H1 (cell line): Measurements from ENCODE around the gene MRPS26. TPM values are rescaled to one million over a fixed set of nuclear protein-coding genes. Genes with fewer than 3 reads are reported as not detected.

Source experiments
- CTCF ChIA-PET: fragments of 300-600 bp; sonication (Branson Sonifier 250); formaldehyde crosslinking; loops from one replicate; lab custom pipeline; 2021; ENCODE audit not compliant: partially characterized antibody; lab: Charles Lee
- POLR2A ChIA-PET: fragments of 300-600 bp; sonication (Branson Sonifier 250); formaldehyde crosslinking; loops from one replicate; lab custom pipeline; 2021; ENCODE audit warnings: inconsistent platforms; ENCODE audit not compliant: partially characterized antibody; lab: Charles Lee
- DNase-seq, 2 experiments: peaks; one replicate each; pipeline versions ENCODE4 v3.0.0 to v3.0.0-alpha.2; 2010 to 2022; ENCODE audit warnings: low spot score in 2 of 2, low read depth in 1 of 2, mixed read lengths in 1 of 2
- FAIRE-seq: peaks from 2 replicates; lab custom pipeline; 2011; peaks lifted over from hg19 to GRCh38; lab: Jason Lieb, UNC
- H2AFZ ChIP-seq: 2 replicates; pipeline ENCODE4 v1.8.1; 2012; ENCODE audit warnings: low read length, inconsistent platforms
- H2AK5ac ChIP-seq: 2 replicates; pipeline ENCODE4 v1.6.1; 2013; ENCODE audit warnings: low read depth, low read length
- H2BK120ac ChIP-seq: replicated peaks from 2 replicates; pipeline ENCODE3; 2013; ENCODE audit warnings: low read depth, low read length, inconsistent platforms
- H2BK12ac ChIP-seq: 2 replicates; pipeline ENCODE4 v1.6.1; 2013; ENCODE audit warnings: low read depth, low read length
- H2BK15ac ChIP-seq: 2 replicates; pipeline ENCODE4 v1.6.1; 2013; ENCODE audit warnings: low read length
- H2BK20ac ChIP-seq: 2 replicates; pipeline ENCODE4 v1.6.1; 2013; ENCODE audit warnings: low read length
- H2BK5ac ChIP-seq: 2 replicates; pipeline ENCODE4 v1.6.1; 2013; ENCODE audit warnings: low read depth, low read length
- H3K14ac ChIP-seq: 2 replicates; pipeline ENCODE4 v1.6.1; 2013; ENCODE audit warnings: inconsistent platforms; ENCODE audit not compliant: insufficient read length
- H3K18ac ChIP-seq: 2 replicates; pipeline ENCODE4 v1.6.1; 2013; ENCODE audit warnings: low read length; ENCODE audit errors: extremely low read depth
- H3K23ac ChIP-seq: 2 replicates; pipeline ENCODE4 v1.6.1; 2013; ENCODE audit warnings: inconsistent platforms; ENCODE audit not compliant: insufficient read length
- H3K23me2 ChIP-seq: 2 replicates; pipeline ENCODE4 v1.6.1; 2013; ENCODE audit warnings: low read depth, low read length
- H3K27ac ChIP-seq: 2 replicates; pipeline ENCODE4 v1.6.1; 2011; ENCODE audit warnings: low read depth, low read length, inconsistent platforms
- H3K27me3 ChIP-seq, 4 experiments: replicated peaks in 1 of 4; 1 replicate in 1 of 4; 2 replicates in 3 of 4; pipeline versions ENCODE4 v1.6.1 to v1.8.1; 2011 to 2013; ENCODE audit warnings: low read length in 3 of 4, mild to moderate bottlenecking in 3 of 4, inconsistent platforms in 2 of 4, mixed read lengths in 2 of 4, moderate library complexity in 1 of 4; ENCODE audit not compliant: control insufficient read depth in 3 of 4, insufficient read depth in 3 of 4; ENCODE audit errors: extremely low read depth in 1 of 4
- H3K36me3 ChIP-seq, 4 experiments: 2 replicates each; pipeline versions ENCODE4 v1.6.1 to v1.8.1; 2011 to 2013; ENCODE audit warnings: mild to moderate bottlenecking in 4 of 4, low read length in 3 of 4, moderate library complexity in 2 of 4, control low read depth in 1 of 4, inconsistent platforms in 1 of 4; ENCODE audit not compliant: insufficient read depth in 4 of 4, control insufficient read depth in 2 of 4
- H3K4ac ChIP-seq: replicated peaks from 2 replicates; pipeline ENCODE3; 2013; ENCODE audit warnings: low read length, low read depth, mixed read lengths, inconsistent platforms; ENCODE audit not compliant: insufficient read length
- H3K4me1 ChIP-seq, 4 experiments: replicated peaks in 1 of 4; 1 replicate in 1 of 4; 2 replicates in 3 of 4; pipeline versions ENCODE4 v1.6.1 to v1.8.1; 2011 to 2013; ENCODE audit warnings: low read length in 3 of 4, inconsistent platforms in 2 of 4, mixed read lengths in 1 of 4; ENCODE audit not compliant: insufficient read depth in 4 of 4, control insufficient read depth in 3 of 4
- H3K4me2 ChIP-seq, 2 experiments: 2 replicates each; pipeline versions ENCODE4 v1.6.1 to v1.8.1; 2011 to 2013; ENCODE audit warnings: low read depth in 2 of 2, low read length in 2 of 2, control low read depth in 1 of 2, inconsistent platforms in 1 of 2, mild to moderate bottlenecking in 1 of 2; ENCODE audit not compliant: insufficient read depth in 1 of 2
- H3K4me3 ChIP-seq, 4 experiments: fragments of 200-600, 300-600 bp in 1 of 4; sonication (generic), shearing (Covaris generic), sonication (Bioruptor Twin) in 1 of 4; 2 replicates each; pipeline versions ENCODE4 v1.5.1 to v1.8.1; 2011 to 2016; ENCODE audit warnings: low read length in 4 of 4, low read depth in 3 of 4, control low read depth in 2 of 4, inconsistent platforms in 2 of 4, mild to moderate bottlenecking in 2 of 4, mixed read lengths in 1 of 4, moderate library complexity in 1 of 4; ENCODE audit not compliant: insufficient read depth in 2 of 4; ENCODE audit errors: extremely low read depth in 1 of 4
- H3K56ac ChIP-seq: replicated peaks from 2 replicates; pipeline ENCODE3; 2013; ENCODE audit warnings: low read depth, mild to moderate bottlenecking, mixed read lengths, low read length, inconsistent platforms; ENCODE audit not compliant: insufficient read length
- H3K79me1 ChIP-seq: 2 replicates; pipeline ENCODE4 v1.6.1; 2013; ENCODE audit warnings: low read depth, low read length, control low read depth
- H3K79me2 ChIP-seq, 2 experiments: 2 replicates each; pipeline versions ENCODE4 v1.6.1 to v1.8.1; 2012 to 2013; ENCODE audit warnings: low read length in 2 of 2, mild to moderate bottlenecking in 2 of 2, inconsistent platforms in 1 of 2; ENCODE audit not compliant: insufficient read depth in 2 of 2, control insufficient read depth in 1 of 2
- H3K9ac ChIP-seq, 4 experiments: replicated peaks in 1 of 4; 1 replicate in 1 of 4; 2 replicates in 3 of 4; pipeline versions ENCODE4 v1.6.1 to v1.8.1; 2011 to 2013; ENCODE audit warnings: low read depth in 3 of 4, low read length in 3 of 4, control low read depth in 2 of 4, mild to moderate bottlenecking in 2 of 4, moderate library complexity in 2 of 4, inconsistent platforms in 1 of 4; ENCODE audit errors: extremely low read depth in 1 of 4
- H3K9me3 ChIP-seq, 2 experiments: 2 replicates each; pipeline versions ENCODE4 v1.6.1 to v1.8.1; 2012 to 2013; ENCODE audit warnings: mild to moderate bottlenecking in 2 of 2, moderate library complexity in 2 of 2, control low read depth in 1 of 2, inconsistent platforms in 1 of 2, low read depth in 1 of 2, low read length in 1 of 2, mixed read lengths in 1 of 2; ENCODE audit not compliant: insufficient read depth in 2 of 2
- H4K20me1 ChIP-seq, 2 experiments: replicated peaks in 1 of 2; 2 replicates each; pipeline versions ENCODE3 to v1.8.1; 2011 to 2013; ENCODE audit warnings: inconsistent platforms in 2 of 2, low read length in 2 of 2, mild to moderate bottlenecking in 1 of 2; ENCODE audit not compliant: insufficient read depth in 2 of 2, control insufficient read depth in 1 of 2
- H4K5ac ChIP-seq: 2 replicates; pipeline ENCODE4 v1.6.1; 2013; ENCODE audit warnings: low read length, low read depth, mixed read lengths, inconsistent platforms; ENCODE audit not compliant: insufficient read length
- H4K8ac ChIP-seq: 2 replicates; pipeline ENCODE4 v1.8.0; 2013; ENCODE audit warnings: mild to moderate bottlenecking, moderate library complexity, low read length, inconsistent platforms; ENCODE audit not compliant: insufficient read depth; ENCODE audit errors: extremely low read depth
- H4K91ac ChIP-seq: replicated peaks from 2 replicates; pipeline ENCODE3; 2013; ENCODE audit warnings: low read length, mixed read lengths, inconsistent platforms; ENCODE audit not compliant: insufficient read length
- BCL11A ChIP-seq, 2 experiments: IDR thresholded peaks; one replicate each; pipeline ENCODE4 v1.6.1; 2011; ENCODE audit warnings: low read depth in 2 of 2, low read length in 2 of 2, mild to moderate bottlenecking in 2 of 2
- CBX5 ChIP-seq: fragments of 300-800, 300-1000 bp; sonication (generic); IDR thresholded peaks from 2 replicates; pipeline ENCODE4 v1.7.1; 2016; ENCODE audit warnings: antibody characterized with exemption, low read length, low read depth
- POLR2A ChIP-seq, 2 experiments: IDR thresholded peaks; 1 replicate in 1 of 2; 2 replicates in 1 of 2; pipeline ENCODE4 v1.6.1; 2011; ENCODE audit warnings: low read depth in 2 of 2, low read length in 2 of 2, mild to moderate bottlenecking in 2 of 2; ENCODE audit errors: control extremely low read depth in 1 of 2
- POLR2AphosphoS5 ChIP-seq: IDR thresholded peaks from 2 replicates; pipeline ENCODE4 v1.6.1; 2011; ENCODE audit warnings: low read depth, low read length
- RBBP5 ChIP-seq: IDR thresholded peaks from 2 replicates; pipeline ENCODE4 v1.7.1; 2012; ENCODE audit warnings: low read depth, mild to moderate bottlenecking, inconsistent platforms, low read length, moderate library complexity, borderline replicate concordance
- ZNF274 ChIP-seq: IDR thresholded peaks from 2 replicates; pipeline ENCODE4 v1.7.0; 2012; ENCODE audit warnings: low read length, borderline replicate concordance; ENCODE audit errors: extremely low read depth
- WGBS, 2 experiments: shearing (Covaris generic) in 1 of 2; methylation state at CpG; one replicate each; pipeline versions ENCODE4 v1.1.6 to v1.1.7; 2013 to 2015; ENCODE audit warnings: low lambda C conversion rate in 2 of 2, mixed read lengths in 2 of 2, inconsistent platforms in 1 of 2, low coverage in 1 of 2, missing lambda C conversion rate in 1 of 2; ENCODE audit not compliant: insufficient replicate concordance in 2 of 2, insufficient coverage in 1 of 2, insufficient read length in 1 of 2; ENCODE audit errors: extremely low coverage in 1 of 2, missing lambda C conversion rate in 1 of 2; 5-methylcytosine and 5-hydroxymethylcytosine counted together
- polyA plus RNA-seq, 7 experiments: library from polyadenylated mRNA; depleted of rRNA in 3 of 7; stranded (reverse) in 5 of 7; unstranded in 2 of 7; fragments of >200 nt in 5 of 7; fragments of 200-250 nt in 2 of 7; gene quantifications; 1 replicate in 5 of 7; 2 replicates in 1 of 7; 4 replicates in 1 of 7; pipeline versions ENCODE4 v1.2.1 to v1.2.3, GENCODE V29; 2011 to 2013; ENCODE audit warnings: missing spikeins in 2 of 7, mixed read lengths in 2 of 7
- total RNA-seq: library from RNA; stranded (reverse); fragmentation: NEBNext Ultra II Directional; extraction: Animal tissue kit (Norgen Biotek cat#: 25700); gene quantifications from 2 replicates; pipeline ENCODE4 v1.2.1, GENCODE V29; 2021
- TF ChIP-seq, protein P1 (sequence below): IDR thresholded peaks from 2 replicates; pipeline ENCODE4 v1.6.1; 2011; ENCODE audit warnings: low read depth, mild to moderate bottlenecking, low read length; ENCODE audit not compliant: insufficient read depth

Gene MRPS26
- total and polyA plus RNA-seq, 2 of the 8 experiments (the other 6 are each of a cell fraction or from before 2014, with no cell fraction given): 83.6 to 103 TPM

DNA sequence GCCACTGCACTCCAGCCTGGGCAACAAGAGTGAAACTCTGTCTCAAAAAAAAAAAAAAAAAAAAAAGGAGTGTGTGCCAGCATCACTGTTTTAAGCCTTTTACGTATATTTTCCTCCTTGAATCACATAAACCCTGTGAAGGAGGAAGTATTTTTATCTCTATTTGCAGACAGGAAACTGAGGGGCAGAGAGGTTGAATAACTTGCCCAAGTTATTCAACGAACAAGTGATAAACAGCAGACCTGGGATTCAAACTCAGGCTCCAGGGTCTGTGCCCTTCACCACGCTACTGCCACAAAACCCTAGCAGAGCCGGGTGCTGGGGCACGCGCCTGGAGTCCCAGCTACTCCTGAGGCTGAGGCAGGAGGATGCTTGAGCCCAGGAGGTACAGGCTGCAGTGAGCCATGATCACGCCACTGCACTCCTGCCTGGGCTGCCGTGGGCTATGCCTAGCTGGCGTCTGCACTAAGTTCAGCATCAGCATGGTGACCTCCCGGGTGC lies 48.1 kb downstream of the MRPS26 start:
- Histone ChIP-seq H3K27me3 (peaks cover 2 to 21% (median 13%) of the 10 kb centered on the region in 4 experiments), H3K36me3 (no peaks in the 10 kb centered on the region), H2BK120ac (no peak overlapping the region), H3K4me3 (no peak overlapping the region), H3K14ac (no peak overlapping the region), H2BK5ac (no peak overlapping the region), H2AFZ (no peak overlapping the region), H3K9me3 (no peaks in the 10 kb centered on the region), H3K23me2 (no peaks in the 10 kb centered on the region; the same call in 1 of the 2 replicates), H3K56ac (no peak overlapping the region), H3K4me1 (peaks cover 0 to 6% (median 2%) of the 10 kb centered on the region in 4 experiments; a peak in 2 of 7 replicates), H4K8ac (peak overlapping the region; percentile 14; the same call in 1 of the 2 replicates), H4K91ac (no peak overlapping the region), H3K79me2 (no peaks in the 10 kb centered on the region), H3K79me1 (no peaks in the 10 kb centered on the region), H3K4me2 (no peak overlapping the region; a peak in 1 of 4 replicates), H4K20me1 (no peaks in the 10 kb centered on the region), H2BK20ac (no peak overlapping the region), H3K23ac (no peak overlapping the region), H3K9ac (no peak overlapping the region), H2AK5ac (no peak overlapping the region), H2BK12ac (peak overlapping the region; percentile 72; the same call in 1 of the 2 replicates), H3K27ac (no peak overlapping the region), H3K4ac (no peak overlapping the region), H3K18ac (no peak overlapping the region), H2BK15ac (no peak overlapping the region), H4K5ac (no peak overlapping the region)
- ChIA-PET POLR2A (interaction anchor here (1.0 to 2.2 kb wide), 6 partner anchors 10 to 22 kb away, joined by 3 to 14 read pairs (median 4); partner anchors contain the start of genes AVP and OXT), CTCF (interaction anchor here (0.7 to 5.5 kb wide), 3 partner anchors 11 to 21 kb away, joined by 3 to 48 read pairs (median 3); no protein-coding TSS in a partner anchor)
- TF ChIP-seq POLR2AphosphoS5 (no peak), ZNF274 (no peak), POLR2A (IDR thresholded peaks at IDR 0.05; ENCODE audit: control extremely low read depth in 1 of 2, low read depth in 2 of 2, low read length in 2 of 2) (no peak), CBX5 (no peak), RBBP5 (no peak), BCL11A (IDR thresholded peaks at IDR 0.05; ENCODE audit: low read depth in 2 of 2, low read length in 2 of 2) (no peak)
- TF ChIP-seq, protein P1, sequence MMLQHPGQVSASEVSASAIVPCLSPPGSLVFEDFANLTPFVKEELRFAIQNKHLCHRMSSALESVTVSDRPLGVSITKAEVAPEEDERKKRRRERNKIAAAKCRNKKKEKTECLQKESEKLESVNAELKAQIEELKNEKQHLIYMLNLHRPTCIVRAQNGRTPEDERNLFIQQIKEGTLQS: no peak
- FAIRE-seq (no peak), DNase-seq (no peak)
- WGBS, 2 experiments: 90% methylated on average over 10 of the region's 10 CpGs; no CpG with 5 or more reads in 1 of the 2 experiments
